Measurements from ENCODE around the gene CD247.

The CD247 gene

GRCh38 chr1:167487614-167488013 is 30.7 kb downstream of the CD247 start:
- DNase-seq, result no peak

DNA sequence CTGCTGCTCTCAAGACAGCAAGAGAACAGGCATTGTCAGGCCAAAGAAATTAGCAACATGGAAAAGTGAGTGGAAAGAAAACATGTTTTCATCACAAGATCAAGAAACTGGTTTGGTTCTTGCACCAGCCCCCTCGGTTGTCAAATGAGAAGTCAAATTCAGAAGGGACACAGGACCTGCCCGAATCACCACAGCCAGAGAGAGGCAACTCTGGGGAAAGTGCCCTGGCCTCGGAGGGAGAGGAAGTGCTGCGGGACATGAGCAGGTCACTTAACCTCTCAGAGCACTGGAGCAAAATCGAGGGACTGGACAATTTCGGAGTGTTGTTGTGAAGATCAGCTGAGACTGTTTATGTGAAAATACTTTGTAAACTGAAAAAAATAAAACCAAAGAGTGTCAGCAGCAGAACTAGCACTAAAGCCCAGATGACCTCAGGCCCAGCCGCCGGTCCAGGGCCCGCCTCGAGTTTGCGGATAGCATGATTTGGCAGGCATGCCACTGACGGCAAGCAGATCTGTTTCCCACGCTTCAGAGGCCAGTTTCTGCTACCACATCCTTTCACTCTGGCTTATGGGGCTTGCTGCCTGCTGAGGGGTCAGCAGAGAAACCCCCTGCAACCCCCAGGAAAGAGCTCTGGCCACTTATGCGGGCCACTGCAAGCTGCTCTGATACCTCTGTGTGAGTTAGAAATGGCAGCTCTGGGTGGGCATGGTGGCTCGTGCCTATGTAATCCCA is 32.1 kb downstream of the CD247 start:
- DNase-seq, result no peak

- no peak for DNase-seq
Measured at GRCh38 chr1:167484726-167485502, 33.4 kb downstream of the CD247 start.

- DNase-seq, result no peak
Measured at GRCh38 chr1:167483790-167484189, 34.5 kb downstream of the CD247 start.

DNA sequence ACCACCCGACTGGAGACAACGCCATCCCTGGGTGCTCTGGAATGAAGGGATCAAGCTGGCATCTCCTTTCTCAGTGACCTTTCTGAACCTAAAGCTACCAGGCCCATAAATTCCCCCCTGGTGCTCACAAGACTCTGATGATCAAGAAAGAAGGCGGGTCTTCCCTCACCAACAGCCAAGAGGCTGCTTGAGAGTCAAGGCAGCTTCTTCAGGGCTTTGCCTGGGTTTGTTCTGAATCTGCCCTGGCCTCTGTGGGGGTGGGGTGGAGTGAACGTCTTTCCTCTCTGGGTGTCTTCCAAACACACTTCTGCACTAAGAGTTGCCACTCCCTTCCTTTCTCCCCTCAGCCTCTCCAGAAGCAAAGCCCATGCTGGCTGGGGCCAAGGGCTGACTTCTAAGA is 36.1 kb downstream of the CD247 start:
- DNase-seq, result no peak

DNA sequence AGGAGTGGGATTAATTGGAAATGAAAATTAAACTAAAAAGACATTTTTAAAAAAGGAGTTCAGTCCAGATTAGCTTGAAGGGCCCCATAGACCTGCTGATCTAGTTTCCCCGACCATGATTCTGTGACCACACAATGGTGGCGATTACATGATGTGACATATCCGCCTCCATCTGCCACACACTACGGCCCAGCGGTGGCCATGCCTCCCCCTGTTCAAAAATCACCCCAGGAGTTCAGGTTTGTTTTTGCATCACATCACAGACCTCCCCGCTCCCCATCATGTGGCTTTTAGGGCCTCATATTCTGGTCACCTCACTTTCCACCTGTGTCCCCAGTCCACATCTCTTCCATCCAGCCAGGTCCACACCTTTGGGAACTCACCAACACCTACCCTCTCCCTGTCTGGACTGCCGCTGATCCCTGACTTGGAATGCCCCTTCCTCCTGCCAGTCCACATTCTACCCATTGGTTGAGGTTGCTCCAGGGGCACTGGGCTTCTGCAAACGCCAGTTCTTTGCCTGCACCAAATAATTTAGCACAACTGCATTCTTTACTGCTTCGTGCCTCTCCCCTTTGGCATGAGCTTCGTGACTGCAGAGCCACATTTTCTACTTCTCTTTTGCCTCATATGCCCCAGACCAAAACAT is 38.9 kb downstream of the CD247 start:
- DNase-seq, result no peak

DNA sequence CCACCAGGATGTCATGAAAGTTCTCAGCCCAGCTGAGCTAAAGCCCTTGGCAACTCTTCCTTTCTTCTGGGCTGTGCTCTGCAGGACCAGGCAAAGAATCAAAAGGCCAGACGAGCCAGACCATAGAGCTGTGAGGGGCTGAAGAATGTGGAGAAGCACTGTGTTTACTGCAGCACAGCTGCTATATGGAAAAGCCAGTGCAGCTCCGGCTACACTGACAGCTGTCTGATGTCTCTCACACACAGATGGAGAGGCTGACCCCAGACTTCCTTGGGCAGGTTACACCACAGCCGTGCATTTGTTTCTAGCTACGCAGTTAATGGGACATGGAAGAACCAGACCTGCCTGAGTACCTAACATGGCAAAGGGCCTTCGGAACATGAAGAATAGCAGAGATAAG is 40.3 kb downstream of the CD247 start:
- DNase-seq, result no peak

- DNase-seq, result no peak
Measured at GRCh38 chr1:167476061-167476460, 42.3 kb downstream of the CD247 start.

DNA sequence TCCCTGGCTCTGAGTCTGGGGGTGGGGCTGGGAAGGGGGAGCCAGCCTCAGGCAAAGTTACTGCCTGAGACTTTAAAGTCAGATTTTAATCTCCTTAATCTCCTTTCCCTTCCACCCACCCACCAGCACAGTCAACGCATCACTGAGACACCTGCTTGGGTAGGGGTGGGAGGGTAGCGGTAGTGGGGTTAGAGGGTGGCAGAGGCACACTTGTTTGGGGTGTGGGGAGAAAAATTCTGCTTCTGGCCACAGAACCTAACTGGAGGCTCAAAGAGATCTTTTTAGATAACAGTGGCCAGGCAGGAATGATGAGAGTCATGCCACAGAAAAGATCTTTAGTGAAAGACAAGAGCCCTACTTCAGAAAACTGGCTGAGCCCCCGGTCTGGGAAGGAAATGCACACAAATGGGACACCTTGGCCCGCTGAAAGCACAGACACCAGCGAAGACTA is 44.1 kb downstream of the CD247 start:
- no peak for DNase-seq

DNA sequence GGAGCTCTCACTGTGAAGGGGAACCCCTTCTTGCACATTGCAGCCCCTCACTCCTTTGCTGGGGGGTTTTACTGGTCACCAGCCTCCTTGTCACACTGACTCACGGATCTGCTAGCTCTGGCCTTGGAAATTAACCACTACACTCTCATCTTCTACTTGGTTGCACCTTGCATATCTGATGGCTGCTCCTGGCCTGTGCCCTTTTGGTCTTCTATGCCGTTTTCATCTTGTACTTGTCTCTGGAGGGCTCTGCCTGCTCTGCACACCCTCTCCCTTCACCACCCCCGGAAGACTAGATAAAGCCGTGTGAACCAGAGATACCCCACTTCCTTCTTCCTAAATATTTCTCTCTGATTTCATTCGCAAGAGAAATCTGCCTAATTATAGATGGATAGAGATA is 44.6 kb downstream of the CD247 start:
- no peak for DNase-seq

DNA sequence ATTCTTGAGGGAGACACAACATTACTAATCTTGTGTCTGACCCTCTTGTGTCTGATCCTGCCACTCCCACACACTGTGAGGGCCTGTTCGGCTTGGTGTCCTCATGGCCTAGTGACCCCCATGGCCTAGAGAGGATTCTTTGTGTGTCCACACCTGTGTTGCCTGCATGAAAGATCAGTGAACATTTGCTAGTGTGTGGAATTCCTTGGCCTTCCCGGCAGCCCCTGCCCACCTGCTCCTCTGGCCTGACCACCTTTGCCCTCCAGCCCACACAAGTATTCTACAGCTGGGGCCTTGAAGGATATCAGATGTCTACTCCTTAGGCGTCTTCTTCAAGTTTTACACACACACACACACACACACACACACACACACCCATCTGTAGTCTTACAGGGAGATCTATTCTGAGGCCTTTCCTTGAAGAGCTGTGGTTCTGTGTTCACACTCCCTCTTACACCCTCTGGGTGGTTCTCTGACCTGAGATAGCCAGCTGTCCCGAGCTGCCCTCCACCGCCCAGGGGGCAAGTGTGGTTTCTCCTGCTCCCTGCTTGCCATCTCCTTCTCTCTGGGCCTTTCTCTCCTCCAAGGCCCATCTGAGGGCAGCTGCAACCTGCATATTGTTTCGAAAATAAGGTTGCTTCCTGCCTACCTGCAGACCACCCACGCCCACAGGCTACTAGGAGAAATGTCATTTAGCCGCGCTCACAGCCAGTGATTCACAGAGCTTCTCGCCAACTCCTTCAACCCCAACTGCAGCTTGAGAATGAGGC is 45.4 kb downstream of the CD247 start:
- DNase-seq, result no peak

- DNase-seq, result no peak
Measured at GRCh38 chr1:167471568-167471967, 46.8 kb downstream of the CD247 start.

DNA sequence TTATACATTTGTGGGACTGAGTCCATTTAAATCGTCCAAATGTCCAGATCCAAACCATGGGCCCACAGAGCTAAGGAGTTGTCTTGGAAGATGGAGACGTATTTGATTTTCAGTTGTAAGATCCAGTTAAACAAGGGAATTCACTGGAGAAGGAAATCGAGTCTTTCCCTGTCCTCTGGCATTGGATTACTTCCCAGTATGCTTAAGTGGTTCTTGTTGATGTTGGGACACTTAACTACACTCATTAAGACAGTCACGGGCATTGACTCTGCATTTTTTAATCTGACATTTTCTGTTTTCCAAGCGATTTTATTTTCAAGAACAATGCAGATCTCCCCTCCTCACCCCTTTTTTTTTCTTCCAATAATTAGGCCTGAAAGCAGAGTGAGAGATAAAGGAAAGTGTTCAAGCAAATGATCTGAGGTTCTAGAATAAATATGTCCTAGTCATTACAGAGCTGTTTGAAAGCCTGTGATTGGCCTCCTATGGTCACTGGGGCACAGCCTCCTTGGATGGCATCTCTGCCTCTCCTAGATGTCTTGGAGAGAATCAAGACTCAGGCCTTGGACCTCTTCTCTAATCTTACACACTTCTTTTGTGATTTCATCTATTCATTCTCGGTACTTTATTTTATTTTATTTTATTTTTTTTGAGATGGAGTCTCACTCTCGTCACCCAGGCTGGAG is 48.9 kb downstream of the CD247 start:
- DNase-seq, result no peak

DNA sequence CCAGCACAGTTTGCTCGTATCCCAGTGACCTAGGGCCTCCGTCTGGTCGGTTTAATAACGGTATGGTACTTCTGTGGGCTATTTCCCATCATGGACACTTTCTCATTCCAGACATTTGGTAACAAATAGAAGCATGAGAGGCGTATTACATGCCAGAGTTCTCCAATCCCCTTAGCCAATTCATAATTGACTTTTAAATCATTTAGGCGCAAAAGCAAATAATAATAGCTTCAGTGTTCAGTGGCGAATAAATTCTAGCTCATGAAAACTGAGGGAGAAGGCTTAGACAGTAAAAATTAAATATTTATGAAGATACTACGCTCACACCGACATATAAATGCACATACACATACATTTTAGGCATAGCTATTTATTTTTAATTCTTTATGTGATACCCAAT is 50.6 kb downstream of the CD247 start:
- no peak for DNase-seq

- no peak for DNase-seq
Measured at GRCh38 chr1:167467126-167467710, 51.1 kb downstream of the CD247 start.

- DNase-seq, result no peak
Measured at GRCh38 chr1:167465743-167466142, 52.6 kb downstream of the CD247 start.

GRCh38 chr1:167465018-167465417 is 53.3 kb downstream of the CD247 start:
- no peak for DNase-seq

- no peak for DNase-seq
Measured at GRCh38 chr1:167463875-167464575, 54.3 kb downstream of the CD247 start.

GRCh38 chr1:167463080-167463479 is 55.2 kb downstream of the CD247 start:
- no peak for DNase-seq

- DNase-seq, result no peak
Measured at GRCh38 chr1:167462341-167462740, 56.0 kb downstream of the CD247 start.

DNA sequence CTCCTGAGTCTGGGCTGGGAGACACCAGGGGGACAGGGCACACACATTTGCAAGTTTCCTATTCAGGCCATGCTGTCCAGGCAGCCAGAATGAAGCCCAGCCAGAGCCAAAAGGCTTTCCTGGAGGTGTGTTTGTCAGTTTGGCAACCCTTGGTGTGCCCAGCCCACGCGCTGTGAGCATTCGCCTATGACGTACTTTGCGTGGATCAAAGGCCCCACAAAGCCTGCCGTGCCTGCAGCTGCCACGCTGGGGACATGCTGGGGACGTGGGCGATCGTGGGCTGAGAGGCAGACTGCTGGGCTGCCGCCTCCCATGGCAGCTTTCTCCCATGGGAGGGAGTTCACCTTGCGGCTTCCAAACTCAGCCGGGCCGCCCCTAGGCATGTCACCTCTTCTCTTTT is 57.5 kb downstream of the CD247 start:
- DNase-seq, result no peak

All from suppressor macrophage treated with lipopolysaccharide for 1 hour (primary cell).